GM19438 (cell line): ENCODE data around the gene ZNF417.
"Not testable (repeated sequence)": the region's sequence is repeated elsewhere in the genome, so short reads cannot be mapped to it uniquely, and the experiment has no call there.

Experiments used
- ATAC-seq: cut with Tn5 transposase; IDR thresholded peaks from one replicate; pipeline ENCODE4 v1.9.1; 2021; ENCODE audit warnings: low read depth; ENCODE audit not compliant: unreplicated experiment

The ZNF417 gene

GRCh38 chr19:57888107-57888559 lies 28.3 kb downstream of the ZNF417 start:
- no peak for ATAC-seq

GRCh38 chr19:57887195-57887941 lies 29.0 kb downstream of the ZNF417 start:
- ATAC-seq: no peak

GRCh38 chr19:57886046-57886445 lies 30.3 kb downstream of the ZNF417 start:
- no peak for ATAC-seq

- not testable (repeated sequence) for ATAC-seq
Observed at GRCh38 chr19:57873883-57874799, 42.3 kb downstream of the ZNF417 start.

- no peak for ATAC-seq
Observed at GRCh38 chr19:57872450-57872849, 43.9 kb downstream of the ZNF417 start.

GRCh38 chr19:57870225-57870624 lies 46.2 kb downstream of the ZNF417 start:
- ATAC-seq: no peak

- ATAC-seq: not testable (repeated sequence)
Observed at GRCh38 chr19:57869655-57870054, 46.7 kb downstream of the ZNF417 start.

- ATAC-seq: no peak
Observed at GRCh38 chr19:57867868-57868492, 48.4 kb downstream of the ZNF417 start.
